Smooth muscle cell (in vitro differentiated cells): ENCODE data around the gene MANEA. TPM values are rescaled to one million over a fixed set of nuclear protein-coding genes. Genes with fewer than 3 reads are reported as not detected.

ENCODE experiments used
- DNase-seq: peaks from one replicate; lab custom pipeline; 2025; ENCODE audit not compliant: unreplicated experiment; lab: John Stamatoyannopoulos, UW
- H2AFZ ChIP-seq: fragments of 200-600 bp; sonication (generic); 2 replicates; pipeline ENCODE4 v1.6.0; 2016; ENCODE audit warnings: antibody characterized with exemption, low read depth, mild to moderate bottlenecking
- H3F3A ChIP-seq: fragments of 200-600 bp; sonication (generic); 2 replicates; pipeline ENCODE4 v1.6.0; 2017; ENCODE audit warnings: antibody characterized with exemption, low read depth
- H3K27ac ChIP-seq: fragments of 200-600 bp; sonication (generic); 2 replicates; pipeline ENCODE4 v1.5.1; 2016; ENCODE audit warnings: low read depth, mild to moderate bottlenecking
- H3K27me3 ChIP-seq: fragments of 200-600 bp; sonication (generic); 2 replicates; pipeline ENCODE4 v1.6.1; 2016; ENCODE audit warnings: low read depth, mild to moderate bottlenecking
- H3K36me3 ChIP-seq: fragments of 200-600 bp; sonication (generic); 2 replicates; pipeline ENCODE4 v1.5.1; 2016; ENCODE audit warnings: low read depth
- H3K4me1 ChIP-seq: fragments of 200-600 bp; sonication (generic); 2 replicates; pipeline ENCODE4 v1.5.1; 2016; ENCODE audit warnings: low read depth
- H3K4me2 ChIP-seq: fragments of 200-600 bp; sonication (generic); 2 replicates; pipeline ENCODE4 v1.6.0; 2016; ENCODE audit warnings: mild to moderate bottlenecking
- H3K4me3 ChIP-seq: fragments of 200-600 bp; sonication (generic); 2 replicates; pipeline ENCODE4 v1.5.1; 2016; ENCODE audit warnings: mild to moderate bottlenecking
- H3K79me2 ChIP-seq: fragments of 200-600 bp; sonication (generic); 2 replicates; pipeline ENCODE4 v1.6.0; 2016; ENCODE audit warnings: low read depth, mild to moderate bottlenecking
- H3K9ac ChIP-seq: fragments of 200-600 bp; sonication (generic); 2 replicates; pipeline ENCODE4 v1.6.0; 2016; ENCODE audit warnings: low read depth
- H3K9me3 ChIP-seq: fragments of 200-600 bp; sonication (generic); replicated peaks from 2 replicates; pipeline ENCODE4 v1.5.1; 2016; ENCODE audit warnings: low read depth
- H4K20me1 ChIP-seq: fragments of 200-600 bp; sonication (generic); 2 replicates; pipeline ENCODE4 v1.6.0; 2016; ENCODE audit warnings: low read depth
- WGBS: methylation state at CpG from one replicate; pipeline ENCODE4 v1.1.7; 2016; ENCODE audit warnings: low lambda C conversion rate; 5-methylcytosine and 5-hydroxymethylcytosine counted together
- polyA plus RNA-seq: library from polyadenylated mRNA; unstranded; fragments of >200 nt; fragmentation: Nextera tagmentation; extraction: Ambion mirVana; gene quantifications from 2 replicates; pipeline ENCODE4 v1.2.1, GENCODE V29; 2016
- total RNA-seq: library from RNA; depleted of rRNA; stranded (reverse); fragments of >200 nt; gene quantifications from 2 replicates; pipeline ENCODE4 v1.2.3, GENCODE V29; 2014
- TF ChIP-seq, protein P1 (sequence below): fragments of 200-600 bp; sonication (generic); IDR thresholded peaks from 2 replicates; pipeline ENCODE4 v1.5.1; 2017; ENCODE audit warnings: borderline replicate concordance, mild to moderate bottlenecking, antibody characterized with exemption; ENCODE audit not compliant: insufficient read depth, poor library complexity, severe bottlenecking

Gene MANEA
- total and polyA plus RNA-seq, 2 experiments from 2014 or later = 2.7 to 11.0 TPM

DNA sequence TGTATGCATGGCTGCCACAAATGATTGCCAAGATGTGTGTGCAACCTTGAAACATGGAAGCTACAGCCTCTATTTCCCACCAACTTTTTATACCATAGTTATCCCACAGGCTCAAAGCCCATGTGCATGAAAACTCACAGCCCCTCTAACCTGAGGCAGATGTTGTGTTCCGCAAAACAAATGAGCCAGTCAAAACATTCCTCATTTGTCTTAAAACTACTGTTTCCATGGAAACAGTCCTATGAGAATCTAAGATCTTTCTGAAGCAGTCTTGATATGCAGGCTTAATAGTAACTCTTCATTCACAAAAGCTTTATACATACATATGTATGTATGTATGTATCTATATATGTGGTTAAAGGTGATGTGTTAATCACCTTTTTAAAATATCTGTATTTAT, 31.2 kb upstream of the MANEA start:
- no peak overlapping the region for H2AFZ ChIP-seq
- H3K4me2 ChIP-seq = no peak overlapping the region
- H3K27me3 ChIP-seq = no peaks in the 10 kb centered on the region
- H3K79me2 ChIP-seq = no peaks in the 10 kb centered on the region
- H3K9me3 ChIP-seq = no peaks in the 10 kb centered on the region
- H3F3A ChIP-seq = no peaks in the 10 kb centered on the region
- no peak overlapping the region for H3K27ac ChIP-seq
- H3K9ac ChIP-seq = no peak overlapping the region
- no peak for DNase-seq
- TF ChIP-seq, protein P1, sequence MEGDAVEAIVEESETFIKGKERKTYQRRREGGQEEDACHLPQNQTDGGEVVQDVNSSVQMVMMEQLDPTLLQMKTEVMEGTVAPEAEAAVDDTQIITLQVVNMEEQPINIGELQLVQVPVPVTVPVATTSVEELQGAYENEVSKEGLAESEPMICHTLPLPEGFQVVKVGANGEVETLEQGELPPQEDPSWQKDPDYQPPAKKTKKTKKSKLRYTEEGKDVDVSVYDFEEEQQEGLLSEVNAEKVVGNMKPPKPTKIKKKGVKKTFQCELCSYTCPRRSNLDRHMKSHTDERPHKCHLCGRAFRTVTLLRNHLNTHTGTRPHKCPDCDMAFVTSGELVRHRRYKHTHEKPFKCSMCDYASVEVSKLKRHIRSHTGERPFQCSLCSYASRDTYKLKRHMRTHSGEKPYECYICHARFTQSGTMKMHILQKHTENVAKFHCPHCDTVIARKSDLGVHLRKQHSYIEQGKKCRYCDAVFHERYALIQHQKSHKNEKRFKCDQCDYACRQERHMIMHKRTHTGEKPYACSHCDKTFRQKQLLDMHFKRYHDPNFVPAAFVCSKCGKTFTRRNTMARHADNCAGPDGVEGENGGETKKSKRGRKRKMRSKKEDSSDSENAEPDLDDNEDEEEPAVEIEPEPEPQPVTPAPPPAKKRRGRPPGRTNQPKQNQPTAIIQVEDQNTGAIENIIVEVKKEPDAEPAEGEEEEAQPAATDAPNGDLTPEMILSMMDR = no peak
- H4K20me1 ChIP-seq = no peaks in the 10 kb centered on the region
- no peak overlapping the region for H3K4me3 ChIP-seq
- 93% methylated on average over 1 of the region's 1 CpG for WGBS
- H3K4me1 ChIP-seq = no peaks in the 10 kb centered on the region
- no peaks in the 10 kb centered on the region for H3K36me3 ChIP-seq

DNA sequence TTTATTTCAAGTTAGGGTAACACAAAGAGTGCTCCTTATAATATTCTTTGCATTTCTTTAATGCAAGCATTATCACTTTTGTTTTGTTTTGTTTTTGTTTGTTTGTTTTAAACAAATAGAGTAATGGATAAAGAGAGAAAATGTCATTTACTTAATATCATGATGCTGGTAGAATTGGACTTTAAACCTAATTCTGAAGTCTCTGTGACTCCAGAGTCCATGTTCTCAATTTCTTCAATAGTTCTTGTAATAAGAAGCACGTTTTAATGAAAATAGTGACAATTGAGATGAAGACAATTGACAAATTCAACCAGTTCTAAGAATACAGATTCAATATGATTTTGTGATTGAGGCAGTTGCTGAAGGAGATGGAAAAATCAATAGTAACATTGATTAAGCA, 30.3 kb upstream of the MANEA start:
- no peak overlapping the region for H3K4me3 ChIP-seq
- H3K4me2 ChIP-seq = no peak overlapping the region
- no peaks in the 10 kb centered on the region for H4K20me1 ChIP-seq
- no peak overlapping the region for H3K27ac ChIP-seq
- no peak for DNase-seq
- 89% methylated on average over 1 of the region's 1 CpG for WGBS
- H2AFZ ChIP-seq = no peak overlapping the region
- no peaks in the 10 kb centered on the region for H3K79me2 ChIP-seq
- H3K9ac ChIP-seq = no peak overlapping the region
- H3K9me3 ChIP-seq = no peaks in the 10 kb centered on the region
- H3K27me3 ChIP-seq = no peaks in the 10 kb centered on the region
- TF ChIP-seq, protein P1 = no peak
- no peaks in the 10 kb centered on the region for H3F3A ChIP-seq
- H3K36me3 ChIP-seq = no peaks in the 10 kb centered on the region
- no peaks in the 10 kb centered on the region for H3K4me1 ChIP-seq

DNA sequence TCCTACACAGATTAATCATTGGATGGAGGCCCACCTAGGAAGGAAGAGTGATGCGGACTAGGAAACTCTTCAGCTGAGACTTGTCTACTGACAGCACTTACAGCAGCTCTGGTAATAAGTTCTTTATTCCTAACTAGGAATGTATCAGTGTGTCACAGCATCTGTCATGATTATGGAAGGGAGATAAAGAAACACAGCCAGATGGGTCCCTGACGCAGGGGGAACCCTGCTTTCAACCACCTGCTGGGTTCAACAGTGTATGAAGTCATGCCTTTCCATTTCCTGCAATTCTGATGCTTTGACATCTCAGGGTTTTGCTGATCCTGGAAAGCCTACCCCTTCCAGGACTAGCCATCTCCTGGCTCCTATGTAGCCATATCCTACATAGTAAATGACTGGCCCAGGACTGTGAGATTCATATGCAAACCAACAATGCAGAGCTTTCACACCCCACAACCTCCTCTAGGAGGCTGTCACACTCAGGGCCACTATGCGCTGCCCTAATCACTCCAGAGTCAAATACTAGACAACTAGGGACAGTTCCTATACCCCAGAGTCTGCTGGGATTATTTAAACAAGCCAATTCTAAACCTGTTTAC, 29.0 kb upstream of the MANEA start:
- H3K79me2 ChIP-seq = no peaks in the 10 kb centered on the region
- no peak overlapping the region for H3K4me2 ChIP-seq
- H3K27ac ChIP-seq = no peak overlapping the region
- no peaks in the 10 kb centered on the region for H3K27me3 ChIP-seq
- no peak for DNase-seq
- H3K4me1 ChIP-seq = no peaks in the 10 kb centered on the region
- no peak overlapping the region for H3K9ac ChIP-seq
- no peaks in the 10 kb centered on the region for H3K36me3 ChIP-seq
- no peak overlapping the region for H3K4me3 ChIP-seq
- H3F3A ChIP-seq = no peaks in the 10 kb centered on the region
- no peaks in the 10 kb centered on the region for H3K9me3 ChIP-seq
- 89% methylated on average over 3 of the region's 3 CpGs for WGBS
- TF ChIP-seq, protein P1 = no peak
- H2AFZ ChIP-seq = no peak overlapping the region
- H4K20me1 ChIP-seq = no peaks in the 10 kb centered on the region

DNA sequence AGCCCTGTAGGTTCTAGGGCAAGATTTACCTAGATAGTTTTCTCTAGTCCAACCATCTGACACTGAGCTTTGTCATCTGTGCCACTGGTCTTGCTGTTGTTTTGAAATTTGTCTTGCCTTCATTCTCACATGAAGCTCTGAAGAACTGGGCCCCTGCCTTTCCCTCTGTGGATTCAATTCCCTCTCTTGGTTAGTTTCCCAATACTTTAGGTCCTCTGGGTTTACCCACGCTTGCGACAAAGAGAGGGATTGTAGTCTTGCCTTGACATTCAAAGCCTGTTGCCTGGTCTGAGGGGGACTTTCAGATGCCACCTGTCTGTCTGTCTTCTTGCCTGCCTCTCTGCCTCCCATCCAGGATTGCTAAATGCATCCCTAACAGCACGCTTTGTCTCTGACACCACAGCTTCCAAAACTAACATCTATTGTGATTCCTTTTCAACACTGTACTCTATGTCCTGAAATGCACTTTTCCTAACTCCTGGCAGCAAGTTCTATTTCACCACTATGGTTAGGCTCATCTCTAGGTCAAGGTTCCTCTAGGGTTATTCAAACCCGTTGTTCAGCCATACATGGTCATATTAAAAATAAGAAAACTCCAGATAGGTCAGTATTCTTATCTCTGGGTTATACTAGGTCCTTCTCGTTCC, 25.5 kb upstream of the MANEA start:
- Histone ChIP-seq H3K4me2 (no peak overlapping the region), H3K27me3 (no peaks in the 10 kb centered on the region), H3F3A (no peaks in the 10 kb centered on the region), H3K27ac (no peak overlapping the region), H3K9ac (no peak overlapping the region), H3K36me3 (no peaks in the 10 kb centered on the region), H3K4me3 (no peak overlapping the region), H3K79me2 (no peaks in the 10 kb centered on the region), H3K4me1 (no peaks in the 10 kb centered on the region), H4K20me1 (no peaks in the 10 kb centered on the region), H3K9me3 (no peaks in the 10 kb centered on the region), H2AFZ (no peak overlapping the region)
- WGBS = 96% methylated on average over 5 of the region's 5 CpGs
- no peak for DNase-seq
- TF ChIP-seq, protein P1 = no peak
